HG03066 (cell line): ENCODE results near the gene FANK1.
"Not testable (repeated sequence)": the region's sequence is repeated elsewhere in the genome, so short reads cannot be mapped to it uniquely, and the experiment has no call there.

Experiments
- ATAC-seq: cut with Tn5 transposase; IDR thresholded peaks from one replicate; pipeline ENCODE4 v1.9.1; 2021; ENCODE audit warnings: low read depth; ENCODE audit not compliant: unreplicated experiment

The FANK1 gene

DNA sequence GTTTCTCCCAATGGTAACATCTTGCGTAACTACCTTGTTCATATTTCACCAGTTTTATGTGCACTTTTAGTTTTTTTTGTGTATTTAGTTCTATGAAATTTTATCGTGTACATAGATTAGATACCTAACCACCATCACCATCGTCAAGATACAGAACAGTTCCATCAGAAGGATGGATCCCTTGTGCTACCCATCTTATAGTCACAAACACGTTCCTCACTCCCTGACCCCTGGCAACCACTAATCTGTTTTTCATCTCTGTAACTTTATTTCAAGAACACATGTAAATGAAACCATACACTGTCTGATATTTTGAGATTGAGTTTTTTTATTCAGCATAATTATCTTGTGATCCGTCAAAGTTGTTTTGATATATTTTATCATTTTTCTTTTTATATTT is 29.9 kb downstream of the FANK1 start:
- ATAC-seq, result no peak

DNA sequence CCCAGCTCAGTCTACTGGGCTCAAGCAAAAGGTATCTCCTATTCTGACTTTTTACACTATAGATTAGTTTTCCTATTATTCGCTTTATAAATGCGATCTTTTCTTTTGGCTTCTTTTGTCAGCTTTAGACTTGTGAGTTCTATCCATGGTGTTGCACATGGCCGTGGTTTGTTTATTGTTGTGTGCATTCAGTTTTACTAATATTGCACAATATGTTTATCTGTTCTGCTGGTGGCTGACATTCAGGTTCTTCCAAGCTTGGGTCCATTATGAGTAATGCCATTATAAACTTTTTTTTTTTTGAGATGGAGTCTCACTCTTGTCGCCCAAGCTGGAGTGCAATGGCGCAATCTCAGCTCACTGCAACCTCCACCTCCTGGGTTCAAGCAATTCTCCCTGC is 30.9 kb downstream of the FANK1 start:
- not testable (repeated sequence) for ATAC-seq

DNA sequence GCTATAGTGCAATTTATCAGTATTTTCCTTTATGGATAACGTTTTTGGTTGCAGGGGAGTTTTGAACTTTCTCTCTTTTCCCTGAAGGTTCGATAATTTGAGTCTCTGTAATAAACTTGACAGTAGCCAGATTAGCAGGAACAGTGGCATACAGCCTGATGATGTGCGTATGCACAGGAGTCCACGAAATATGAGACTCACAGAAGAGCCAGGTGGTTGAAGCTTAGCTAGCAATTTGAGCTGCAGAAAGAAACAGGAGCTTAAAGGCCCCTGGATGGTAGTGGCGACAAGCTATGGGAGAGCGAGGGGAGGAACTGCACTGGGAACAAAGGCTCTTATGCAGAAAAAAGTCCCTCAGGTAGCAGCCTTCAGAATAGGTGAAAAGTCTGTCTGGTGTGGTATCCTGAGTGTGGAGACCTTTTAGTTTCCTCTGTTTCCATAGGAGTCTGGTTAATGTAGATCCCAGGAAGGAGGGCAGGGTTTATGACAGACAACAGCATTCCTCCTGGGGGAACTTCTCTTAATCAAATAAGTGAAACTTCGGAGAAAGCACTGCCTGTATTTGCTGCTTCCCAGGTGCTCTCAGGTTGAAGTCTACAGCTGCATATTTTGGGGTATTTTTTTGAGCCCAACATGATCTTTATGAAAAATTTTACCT is 32.7 kb downstream of the FANK1 start:
- ATAC-seq, result no peak

DNA sequence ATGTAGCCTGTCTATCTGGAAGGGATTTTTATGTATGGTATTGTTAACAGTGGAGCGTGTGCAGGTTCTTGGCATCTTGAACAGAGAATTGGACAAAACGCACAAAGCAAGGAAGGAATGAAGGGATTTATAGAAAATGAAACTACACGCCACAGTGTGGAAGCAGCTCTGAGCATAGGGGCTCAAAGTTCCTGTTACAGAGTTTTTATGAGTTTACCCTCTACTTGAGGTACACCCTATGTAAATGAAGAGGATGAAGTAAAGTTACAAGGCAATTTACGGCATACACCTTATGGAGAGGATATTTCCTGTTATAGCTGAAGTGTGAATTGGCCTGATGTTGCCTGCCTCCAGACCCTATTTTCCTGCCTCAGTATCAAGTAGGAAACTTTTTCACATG is 33.3 kb downstream of the FANK1 start:
- no peak for ATAC-seq

DNA sequence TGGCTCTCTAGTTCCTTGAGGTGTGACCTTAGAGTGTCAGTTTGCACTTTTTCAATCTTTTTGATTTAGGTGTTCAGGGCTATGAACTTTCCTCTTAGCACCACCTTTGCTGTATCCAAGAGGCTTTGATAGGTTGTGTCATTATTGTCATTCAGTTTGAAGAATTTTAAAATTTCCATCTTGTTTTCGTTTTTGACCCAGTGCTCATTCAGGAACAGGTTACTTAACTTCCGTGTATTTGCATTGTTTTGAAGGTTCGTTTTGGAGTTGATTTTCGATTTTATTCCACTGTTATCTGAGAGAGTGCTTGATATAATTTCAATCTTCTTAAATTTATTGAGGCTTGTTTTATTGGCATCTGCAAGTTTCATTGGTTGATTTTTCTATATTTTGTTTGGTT is 37.3 kb downstream of the FANK1 start:
- ATAC-seq, result no peak

DNA sequence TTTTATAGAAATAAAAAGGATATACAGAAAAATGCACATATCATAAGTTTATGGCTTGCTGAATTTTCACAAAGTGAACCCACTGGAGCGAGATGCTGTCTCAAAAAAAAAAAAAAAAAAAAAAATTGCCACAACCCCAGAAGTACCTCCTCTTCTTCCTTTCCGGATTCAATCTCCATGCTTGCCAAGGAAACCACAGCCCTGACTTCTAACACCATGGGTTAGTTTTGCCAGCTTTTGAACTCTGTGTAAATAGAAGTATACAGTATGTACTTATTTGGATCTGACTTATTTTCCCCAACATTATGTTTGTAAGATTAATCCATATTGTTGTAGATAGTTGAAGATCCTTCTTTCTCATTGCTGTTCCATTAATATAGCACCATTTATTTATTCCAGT is 40.0 kb downstream of the FANK1 start:
- no peak for ATAC-seq

DNA sequence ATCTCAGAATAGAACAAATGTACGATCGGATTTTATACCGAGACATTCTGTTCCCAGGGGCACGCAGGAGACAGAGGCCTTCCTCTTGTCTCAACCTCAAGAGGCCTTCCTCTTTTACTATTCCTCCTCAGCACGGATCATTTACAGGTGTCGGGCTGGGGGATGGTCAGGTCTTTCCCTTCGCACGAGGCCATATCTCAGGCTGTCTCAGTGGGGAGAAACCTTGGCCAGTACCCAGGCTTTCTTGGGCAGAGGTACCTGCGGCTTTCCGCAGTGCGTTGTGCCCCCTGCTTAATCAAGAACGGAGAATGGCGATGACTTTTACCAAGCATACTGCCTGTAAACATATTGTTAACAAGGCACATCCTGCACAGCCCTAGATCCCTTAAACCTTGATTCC is 44.2 kb downstream of the FANK1 start:
- ATAC-seq, result no peak

DNA sequence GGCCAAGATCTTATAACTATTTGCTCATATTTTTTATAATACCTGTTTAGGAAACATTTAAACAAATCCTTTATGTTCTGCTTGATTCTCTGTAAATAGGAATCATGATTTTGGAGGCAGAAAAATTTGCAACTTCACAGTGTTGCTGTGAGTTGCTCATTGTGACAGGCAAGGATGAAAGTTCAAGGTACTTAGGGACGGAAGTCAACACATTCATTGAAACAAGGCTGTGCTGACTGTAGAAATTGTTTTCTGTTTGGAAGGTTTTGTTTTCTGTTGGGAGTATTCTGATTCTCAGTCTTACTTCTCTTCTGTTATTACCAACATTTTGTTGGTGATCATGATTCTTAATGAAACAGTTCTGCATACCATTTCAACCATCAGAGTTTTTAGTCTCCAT is 54.9 kb downstream of the FANK1 start:
- no peak for ATAC-seq

DNA sequence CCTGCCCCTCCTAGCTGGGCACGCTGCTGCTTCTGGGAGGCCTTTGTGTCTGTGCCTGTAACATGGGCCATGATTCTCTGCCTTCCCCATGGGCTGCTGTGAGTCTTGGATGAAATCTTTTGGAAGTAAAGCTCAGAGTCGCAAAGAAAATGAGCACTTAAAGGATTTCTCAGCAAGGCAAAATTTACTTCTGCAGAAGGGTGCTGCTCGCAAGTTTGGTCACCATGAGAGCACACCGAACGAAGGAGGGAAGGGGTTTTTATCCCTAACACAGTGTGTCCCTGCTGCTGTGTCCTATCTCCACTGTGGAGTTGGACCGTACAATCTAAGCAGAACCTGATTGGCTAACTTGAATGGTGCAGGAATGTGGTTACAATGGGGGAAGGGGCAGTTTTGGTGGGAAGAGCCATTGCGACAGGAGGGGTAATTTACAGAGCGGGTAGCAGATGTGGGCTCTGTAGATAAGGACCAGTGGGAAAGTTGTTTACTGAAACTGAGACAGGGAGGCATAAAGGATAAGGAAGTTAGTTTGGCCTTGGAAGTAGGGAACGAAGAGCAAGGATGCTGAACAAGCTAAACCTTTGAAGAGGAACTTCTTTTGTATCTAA is 57.5 kb downstream of the FANK1 start:
- no peak for ATAC-seq

DNA sequence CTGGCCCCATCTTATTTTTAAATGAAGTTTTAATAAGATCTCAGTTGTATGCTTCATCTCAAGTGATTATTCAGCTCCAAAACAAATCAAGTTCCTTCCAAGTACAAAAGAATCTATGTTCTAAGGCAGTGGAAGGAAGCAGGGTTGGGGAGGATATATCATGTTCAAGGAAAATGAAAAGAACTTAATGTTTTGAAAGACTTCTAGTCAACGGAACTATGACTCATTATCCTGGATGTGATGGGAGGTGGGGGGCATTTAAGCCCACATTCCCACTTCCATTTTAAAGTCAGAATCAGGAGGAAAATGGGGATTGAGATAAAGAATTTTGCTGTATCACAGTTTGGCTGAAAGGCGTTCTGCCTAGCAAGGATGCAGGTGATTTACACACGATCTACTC is 59.4 kb downstream of the FANK1 start:
- no peak for ATAC-seq

DNA sequence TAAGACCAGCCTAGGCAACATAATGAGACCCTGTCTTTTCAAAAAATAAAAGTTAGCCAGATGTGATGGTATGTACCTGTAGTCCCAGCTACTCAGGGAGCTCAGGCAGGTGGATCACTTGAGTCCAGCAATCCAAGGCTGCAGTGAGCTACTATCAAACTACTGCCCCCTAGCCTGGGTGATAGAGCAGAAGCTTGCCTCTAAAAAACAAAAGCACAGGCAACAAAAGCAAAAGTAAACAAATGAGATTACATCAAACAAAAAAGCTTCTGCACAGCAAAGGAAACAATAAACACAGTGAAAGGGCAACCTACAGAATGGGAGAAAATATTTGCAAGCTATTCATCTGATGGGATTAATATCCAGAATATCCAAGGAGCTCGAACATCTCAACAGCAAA is 65.4 kb downstream of the FANK1 start:
- ATAC-seq, result no peak

DNA sequence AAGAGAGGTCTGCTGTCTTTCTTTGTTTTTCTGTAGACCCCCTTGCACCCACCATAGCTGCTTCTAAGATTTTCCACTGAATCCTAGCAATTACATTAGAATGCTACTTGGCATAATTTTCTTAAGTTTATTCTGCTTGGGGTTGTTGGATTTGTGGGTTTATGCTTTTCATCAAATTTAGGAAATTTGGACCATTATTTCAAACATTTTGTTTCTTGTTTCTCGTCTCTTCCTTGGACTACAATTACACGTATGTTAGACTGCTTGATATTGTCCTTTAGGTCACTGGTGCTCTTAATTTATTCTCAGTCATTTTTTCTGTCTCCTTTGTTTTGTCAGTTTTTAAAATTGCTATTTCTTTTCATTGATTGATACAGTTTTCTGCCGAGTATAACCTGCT is 65.8 kb downstream of the FANK1 start:
- no peak for ATAC-seq

DNA sequence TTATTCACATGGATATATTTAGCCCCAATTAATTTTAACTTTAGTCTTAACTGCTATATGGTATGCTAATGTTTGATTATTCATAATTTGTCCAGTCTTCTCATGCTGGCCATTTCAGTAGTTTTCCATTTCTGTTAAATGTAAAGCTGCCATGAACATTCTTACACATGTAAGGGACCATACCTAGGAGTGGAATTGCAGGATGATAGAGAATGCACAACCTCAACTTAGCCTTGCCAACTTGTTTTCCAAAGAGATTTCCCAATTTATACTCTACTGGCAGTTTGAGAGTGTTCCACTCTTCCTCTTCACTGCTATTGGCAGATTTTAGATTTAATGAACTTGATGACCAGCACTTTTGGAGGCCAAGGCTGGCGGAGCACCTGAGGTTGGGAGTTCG is 68.2 kb downstream of the FANK1 start:
- no peak for ATAC-seq

DNA sequence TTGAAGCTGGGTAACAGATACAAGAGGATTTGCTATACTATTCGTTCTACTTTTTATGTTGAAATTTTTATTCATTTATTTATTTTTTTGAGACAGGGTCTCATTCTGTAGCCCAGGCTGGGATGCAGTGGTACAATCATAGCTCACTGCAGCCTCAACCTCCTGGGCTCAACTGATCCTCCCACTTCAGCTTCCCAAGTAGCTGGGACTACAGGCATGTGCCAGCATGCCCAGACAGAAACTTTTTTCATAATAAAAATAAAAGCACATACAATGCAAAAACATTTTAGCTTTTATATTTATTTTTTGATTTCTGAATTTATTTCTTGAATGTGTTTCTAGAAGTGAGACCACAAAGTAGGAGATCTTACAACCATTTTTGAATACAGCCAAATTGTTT is 71.2 kb downstream of the FANK1 start:
- ATAC-seq, result no peak

DNA sequence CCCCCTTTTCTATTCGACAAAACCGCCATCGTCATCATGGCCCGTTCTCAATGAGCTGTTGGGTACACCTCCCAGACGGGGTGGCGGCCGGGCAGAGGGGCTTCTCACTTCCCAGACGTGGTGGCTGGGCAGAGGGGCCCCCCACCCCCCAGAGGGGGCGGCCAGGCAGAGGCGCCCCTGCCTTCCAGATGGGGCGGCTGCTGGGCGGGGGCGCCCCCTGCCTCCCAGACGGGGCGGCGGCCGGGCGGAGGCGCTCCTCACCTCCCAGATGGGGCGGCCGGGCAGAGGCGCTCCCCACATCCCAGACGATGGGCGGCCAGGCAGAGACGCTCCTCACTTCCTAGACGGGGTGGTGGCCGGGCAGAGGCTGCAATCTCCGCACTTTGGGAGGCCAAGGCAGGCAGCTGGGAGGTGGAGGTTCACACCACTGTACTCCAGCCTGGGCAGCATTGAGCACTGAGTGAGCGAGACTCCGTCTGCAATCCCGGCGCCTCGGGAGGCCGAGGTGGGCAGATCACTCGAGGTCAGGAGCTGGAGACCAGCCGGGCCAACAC is 73.8 kb downstream of the FANK1 start:
- ATAC-seq, result not testable (repeated sequence)

DNA sequence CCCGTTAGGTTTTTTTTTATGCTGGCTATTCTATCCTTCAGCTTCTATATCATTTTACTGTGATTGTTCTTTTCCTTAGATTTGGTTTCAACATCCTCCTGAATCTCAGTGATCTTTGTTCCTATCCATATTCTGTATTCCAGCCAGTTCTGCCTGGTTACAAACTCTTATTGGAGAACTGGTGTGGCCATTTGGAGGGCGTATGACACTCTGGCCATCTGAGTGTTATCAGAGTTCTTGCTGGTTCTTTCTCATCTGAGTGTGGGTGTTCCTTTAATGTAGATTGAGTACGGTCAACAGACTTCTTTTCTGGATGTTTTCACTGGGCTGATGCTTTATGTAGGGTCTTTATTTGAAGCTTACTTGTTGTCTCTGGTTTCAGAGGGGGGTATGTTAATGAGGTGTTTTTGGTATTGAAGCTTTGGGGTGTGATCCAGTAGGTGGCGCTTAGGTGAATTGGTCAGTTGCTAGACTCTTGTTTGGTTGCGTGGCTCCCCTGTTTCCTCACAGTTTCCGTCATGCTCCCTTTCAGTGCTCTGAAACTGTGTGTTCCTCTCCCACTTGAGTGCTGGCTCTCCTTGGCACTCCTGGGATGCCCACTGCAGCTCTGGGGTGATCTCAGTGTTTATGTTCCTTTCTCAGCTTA is 80.7 kb downstream of the FANK1 start:
- no peak for ATAC-seq

DNA sequence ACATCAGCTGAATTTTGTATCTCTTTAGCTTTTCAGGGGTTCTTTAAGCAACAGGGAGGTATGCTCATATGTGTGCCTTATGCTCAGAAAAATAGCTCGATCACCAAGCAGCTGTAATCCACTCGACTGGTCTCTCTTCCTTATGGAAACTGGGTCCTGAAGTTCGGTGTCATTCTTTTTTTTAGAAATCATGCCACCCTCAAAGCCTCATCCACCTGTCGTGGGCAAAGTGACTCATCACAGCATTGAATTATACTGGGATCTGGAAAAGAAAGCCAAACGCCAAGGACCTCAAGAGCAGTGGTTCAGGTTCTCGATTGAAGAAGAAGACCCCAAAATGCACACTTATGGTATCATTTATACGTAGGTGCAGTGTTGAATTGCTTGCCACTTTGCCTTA is 83.6 kb downstream of the FANK1 start:
- ATAC-seq, result no peak

DNA sequence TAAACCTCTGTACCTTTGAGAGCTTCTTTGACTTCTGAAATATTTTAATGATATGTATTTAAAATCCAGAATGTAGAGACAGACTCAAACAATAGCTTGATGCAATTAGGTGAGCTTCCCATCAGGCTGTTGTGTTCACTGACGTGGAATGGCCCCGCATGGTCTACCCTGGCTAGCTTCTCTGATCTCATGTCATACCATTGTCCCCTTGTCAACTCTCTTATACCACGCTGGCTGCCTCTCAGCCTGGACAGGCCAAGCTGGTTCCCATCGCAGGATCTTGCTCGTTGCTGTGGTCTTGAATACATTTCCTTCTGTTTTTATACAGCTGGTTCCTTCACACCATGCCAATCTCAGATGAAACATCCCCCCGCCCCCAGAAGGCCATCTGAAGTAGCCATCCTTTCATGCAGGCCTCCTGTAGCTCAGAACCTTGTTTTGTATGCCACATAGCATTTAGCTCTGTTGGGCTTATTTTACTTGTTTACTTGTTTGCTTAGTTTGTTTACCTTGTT is 84.2 kb downstream of the FANK1 start:
- no peak for ATAC-seq

DNA sequence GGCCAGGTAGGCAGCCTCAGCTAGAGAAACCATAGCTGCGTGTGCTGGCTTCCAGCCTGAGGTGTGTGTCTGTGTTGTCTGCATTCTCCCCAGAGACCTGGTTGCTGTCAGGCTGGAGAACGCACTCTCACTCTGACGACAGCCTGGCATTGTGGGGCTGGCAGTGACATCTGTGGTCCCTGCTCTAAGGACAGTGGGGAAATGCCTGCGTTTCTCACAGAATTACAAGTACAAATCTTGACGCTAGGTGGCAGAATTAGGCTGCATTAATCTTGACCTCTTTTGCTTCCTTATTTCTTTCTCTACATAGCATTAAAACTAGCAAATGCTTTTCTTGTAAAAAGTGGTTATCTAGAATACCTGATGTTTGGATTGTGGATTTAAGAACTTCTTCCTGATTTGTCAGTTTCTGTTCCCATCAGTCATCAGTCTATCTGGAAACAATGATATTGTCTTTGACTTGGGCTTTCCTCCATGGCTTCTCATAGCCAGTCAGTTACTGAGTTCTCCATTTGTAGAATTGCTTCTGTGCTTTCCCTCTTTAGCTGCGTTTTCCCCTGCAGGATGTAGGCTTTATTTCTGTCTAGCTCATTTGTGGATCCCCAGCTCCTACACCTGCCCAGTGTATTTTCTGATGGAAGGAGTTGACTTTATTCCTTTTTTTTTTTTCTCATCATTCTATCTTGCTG is 86.0 kb downstream of the FANK1 start:
- peak; percentile 67 for ATAC-seq

DNA sequence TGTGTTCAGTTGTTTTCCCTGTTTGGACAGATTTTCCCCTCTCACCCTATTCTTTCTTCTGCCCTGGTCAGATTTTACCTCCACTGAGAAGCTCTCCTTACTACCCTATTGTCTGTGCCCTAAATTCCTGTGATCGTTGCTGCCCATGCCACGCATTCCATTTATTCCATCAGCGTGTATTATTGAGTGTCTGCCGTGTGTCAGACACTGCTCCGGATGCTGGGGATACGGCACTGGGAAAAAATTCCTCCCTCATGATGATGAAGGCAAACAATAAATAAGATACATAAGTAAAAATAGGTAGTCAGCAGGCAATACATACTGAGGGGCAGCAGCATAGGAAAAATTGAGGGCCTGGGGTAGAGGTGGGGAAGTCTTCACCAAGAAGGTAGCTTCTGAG is 86.8 kb downstream of the FANK1 start:
- ATAC-seq, result no peak

DNA sequence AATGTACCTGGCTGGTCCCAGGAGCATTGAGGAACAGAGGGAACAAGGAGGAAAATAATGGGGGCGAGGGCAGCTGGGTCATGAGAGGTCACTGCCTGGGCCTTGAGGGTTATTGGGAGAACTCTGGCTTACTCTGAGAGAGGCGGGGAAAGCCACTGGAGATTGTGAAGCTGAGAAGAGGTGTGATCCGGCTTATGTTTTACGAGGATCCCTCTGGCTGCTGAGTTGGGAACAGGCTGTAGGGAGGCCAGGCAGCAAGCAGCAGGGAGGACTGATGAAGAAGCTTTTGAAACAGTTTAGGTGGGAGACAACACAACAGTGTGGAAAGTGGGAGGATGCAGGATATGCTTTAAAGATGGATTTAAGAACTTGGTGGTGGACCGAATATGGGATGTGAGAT is 87.3 kb downstream of the FANK1 start:
- no peak for ATAC-seq
